BJ (cell line): ENCODE data around the gene ZNF414. TPM values are rescaled to one million over a fixed set of nuclear protein-coding genes. Genes with fewer than 3 reads are reported as not detected.

Source experiments
- CTCF ChIA-PET: fragments of 350-600 bp; formaldehyde crosslinking; extraction: SDS; loops from one replicate; lab custom pipeline; 2021; ENCODE audit warnings: antibody characterized with exemption, inconsistent platforms; lab: Yijun Ruan, JAX
- POLR2A ChIA-PET: fragments of 300-600 bp; sonication (Branson Sonifier 250); formaldehyde crosslinking; extraction: SDS; loops from one replicate; lab custom pipeline; 2021; ENCODE audit warnings: antibody characterized with exemption; lab: Charles Lee
- DNase-seq: peaks from one replicate; pipeline ENCODE4 v3.0.0-alpha.2; 2011; ENCODE audit warnings: low read depth
- H3K27me3 ChIP-seq: 2 replicates; pipeline ENCODE4 v1.6.0; 2011; ENCODE audit warnings: low read length; ENCODE audit not compliant: control insufficient read depth, insufficient read depth
- H3K36me3 ChIP-seq: 2 replicates; pipeline ENCODE4 v1.5.1; 2011; ENCODE audit warnings: low read length; ENCODE audit not compliant: control insufficient read depth, insufficient read depth
- H3K4me3 ChIP-seq: 2 replicates; pipeline ENCODE4 v1.5.1; 2011; ENCODE audit warnings: low read depth, mild to moderate bottlenecking, control low read depth, low read length
- CTCF ChIP-seq: IDR thresholded peaks from 2 replicates; pipeline ENCODE4 v1.5.1; 2011; ENCODE audit warnings: low read depth, mild to moderate bottlenecking, control low read depth, inconsistent platforms, low read length, moderate library complexity; ENCODE audit not compliant: insufficient read depth
- polyA plus RNA-seq: library from polyadenylated mRNA; depleted of rRNA; stranded (reverse); fragments of >200 nt; gene quantifications from 2 replicates; pipeline ENCODE4 v1.2.3, GENCODE V29; 2011

Gene ZNF414
- polyA plus RNA-seq, 1 experiment, result 5.7 TPM

GRCh38 chr19:8477889-8478288, 36.1 kb downstream of the ZNF414 start:
- ChIA-PET CTCF (interaction anchor here (1.7 kb wide), 1 partner anchor 124 kb away, joined by 3 read pairs; no protein-coding TSS in a partner anchor), POLR2A (no interaction called here)
- TF ChIP-seq CTCF, result no peak
- peaks cover 22% of the 10 kb centered on the region for H3K36me3 ChIP-seq
- H3K27me3 ChIP-seq, result no peaks in the 10 kb centered on the region
- no peak overlapping the region for H3K4me3 ChIP-seq
- DNase-seq, result no peak

- no peak overlapping the region for H3K4me3 ChIP-seq
- POLR2A ChIA-PET, result no interaction called here
- H3K36me3 ChIP-seq, result peaks cover 21% of the 10 kb centered on the region
- H3K27me3 ChIP-seq, result no peaks in the 10 kb centered on the region
- no peak for TF ChIP-seq CTCF
- DNase-seq, result no peak
- CTCF ChIA-PET, result interaction anchor here (1.1 kb wide), 1 partner anchor 11 kb away, joined by 10 read pairs; no protein-coding TSS in a partner anchor
Observed at GRCh38 chr19:8476524-8476923, 37.4 kb downstream of the ZNF414 start.

GRCh38 chr19:8475005-8475404, 39.0 kb downstream of the ZNF414 start:
- Histone ChIP-seq H3K27me3 (no peaks in the 10 kb centered on the region), H3K4me3 (no peak overlapping the region), H3K36me3 (peaks cover 23% of the 10 kb centered on the region)
- ChIA-PET POLR2A (interaction anchor here (0.7 kb wide), 1 partner anchor 887 kb away, joined by 8 read pairs; no protein-coding TSS in a partner anchor), CTCF (interaction anchor here (0.8 kb wide), 1 partner anchor 107 kb away, joined by 3 read pairs; no protein-coding TSS in a partner anchor)
- TF ChIP-seq CTCF, result no peak
- no peak for DNase-seq

- no peak for TF ChIP-seq CTCF
- POLR2A ChIA-PET, result no interaction called here
- H3K4me3 ChIP-seq, result no peak overlapping the region
- peaks cover 28% of the 10 kb centered on the region for H3K36me3 ChIP-seq
- no peak for DNase-seq
- H3K27me3 ChIP-seq, result no peaks in the 10 kb centered on the region
- CTCF ChIA-PET, result interaction anchor here (0.6 to 1.1 kb wide), 3 partner anchors 18 to 119 kb away, joined by 3 to 4 read pairs (median 4); no protein-coding TSS in a partner anchor
Observed at GRCh38 chr19:8473648-8474476, 40.1 kb downstream of the ZNF414 start.

GRCh38 chr19:8469613-8470368, 44.2 kb downstream of the ZNF414 start:
- ChIA-PET POLR2A (no interaction called here), CTCF (interaction anchor here (1.5 kb wide), 1 partner anchor 108 kb away, joined by 6 read pairs; no protein-coding TSS in a partner anchor)
- TF ChIP-seq CTCF, result no peak
- Histone ChIP-seq H3K36me3 (peaks cover 29% of the 10 kb centered on the region), H3K4me3 (no peak overlapping the region), H3K27me3 (no peaks in the 10 kb centered on the region)
- DNase-seq, result no peak
